CD4-positive, alpha-beta T cell treated with Interleukin-17A for 1 hour (primary cell): ENCODE results near the gene NUDT22.

Source experiments
- DNase-seq: peaks from one replicate; pipeline ENCODE4 v3.0.0-alpha.2; 2020

NUDT22 gene

DNA sequence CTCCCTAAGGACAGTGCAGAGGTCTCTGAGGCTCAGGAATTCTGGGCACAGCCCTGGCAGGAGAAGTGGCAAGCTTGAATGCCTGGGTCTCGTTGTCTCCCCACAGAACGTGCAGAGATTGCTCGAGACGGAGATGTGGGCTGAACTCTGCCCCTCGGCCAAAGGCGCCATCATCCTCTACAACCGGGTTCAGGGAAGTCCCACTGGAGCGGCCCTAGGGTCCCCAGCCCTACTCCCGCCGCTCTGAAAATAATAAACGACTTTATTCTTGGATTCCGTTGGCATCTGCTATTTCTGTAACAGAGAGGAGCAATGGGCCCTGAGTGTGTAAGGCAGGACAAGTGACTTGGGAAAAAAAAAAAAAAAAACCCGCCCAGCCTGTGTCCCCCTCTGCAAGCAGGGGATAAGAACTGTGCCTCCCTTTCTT, 3.7 kb downstream of the NUDT22 start:
- no peak for DNase-seq

DNA sequence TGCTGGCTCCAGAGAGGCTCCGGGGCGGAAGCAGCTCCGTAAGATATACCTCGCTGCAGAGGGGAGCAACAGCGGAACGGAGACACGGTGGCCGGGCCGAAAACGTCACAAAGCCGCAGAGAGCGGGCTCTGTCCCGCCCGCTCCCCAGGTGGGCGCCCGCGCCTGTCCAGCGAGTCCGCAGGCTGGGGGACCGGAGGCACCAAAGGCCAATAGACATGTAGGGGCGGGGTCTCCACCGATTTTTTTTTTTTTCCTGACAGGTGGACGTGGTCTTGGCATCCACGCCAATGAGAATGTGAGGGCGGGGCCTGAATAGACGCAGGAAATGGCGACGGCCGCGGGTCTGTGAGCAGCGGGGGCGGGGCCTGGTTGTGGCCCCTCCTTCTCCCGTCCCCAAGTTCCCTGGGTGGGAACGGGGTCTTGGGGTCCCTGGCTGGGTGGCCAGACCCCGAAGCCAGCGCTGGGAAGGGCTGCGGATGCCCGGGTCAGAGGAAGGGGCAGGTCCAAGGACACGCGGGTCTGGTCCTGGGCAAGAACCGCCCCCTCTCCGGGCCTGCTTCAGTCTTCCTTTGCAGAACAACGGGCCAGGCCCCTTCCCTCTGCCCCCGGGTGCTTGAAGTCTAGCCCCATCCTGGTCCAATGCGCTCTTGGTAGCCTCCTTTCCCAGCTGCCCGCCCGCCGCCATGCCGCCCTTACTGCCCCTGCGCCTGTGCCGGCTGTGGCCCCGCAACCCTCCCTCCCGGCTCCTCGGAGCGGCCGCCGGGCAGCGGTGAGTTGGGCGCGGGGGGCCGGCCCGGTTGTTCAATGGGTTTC, 4.3 kb downstream of the NUDT22 start, which contains the start of gene DNAJC4:
Gene DNAJC4, plus strand, starts transcription at position 378 of the 814 bp plus-strand sequence. Its CDS starts 307 bp downstream, at position 685.
- peak; percentile 92 for DNase-seq

DNA sequence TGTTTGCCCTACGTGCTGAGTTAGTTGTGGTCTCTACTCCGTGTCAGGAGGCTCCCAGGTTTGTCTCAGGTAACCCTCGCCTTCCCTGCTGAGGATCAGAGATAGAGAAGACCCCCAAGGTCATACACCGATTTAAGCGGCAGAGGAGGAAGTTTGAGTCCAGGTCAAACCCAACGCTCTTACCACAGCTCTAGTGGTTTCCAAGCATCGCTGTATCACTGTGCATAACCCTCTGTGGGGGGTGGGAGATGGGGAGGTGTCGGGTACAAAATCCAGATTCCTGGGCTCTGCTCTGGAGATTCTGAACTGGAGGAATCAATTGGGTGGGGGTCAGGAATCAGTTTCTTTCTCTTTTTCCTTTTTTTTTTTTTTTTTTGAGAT, 4.9 kb downstream of the NUDT22 start:
- no peak for DNase-seq

DNA sequence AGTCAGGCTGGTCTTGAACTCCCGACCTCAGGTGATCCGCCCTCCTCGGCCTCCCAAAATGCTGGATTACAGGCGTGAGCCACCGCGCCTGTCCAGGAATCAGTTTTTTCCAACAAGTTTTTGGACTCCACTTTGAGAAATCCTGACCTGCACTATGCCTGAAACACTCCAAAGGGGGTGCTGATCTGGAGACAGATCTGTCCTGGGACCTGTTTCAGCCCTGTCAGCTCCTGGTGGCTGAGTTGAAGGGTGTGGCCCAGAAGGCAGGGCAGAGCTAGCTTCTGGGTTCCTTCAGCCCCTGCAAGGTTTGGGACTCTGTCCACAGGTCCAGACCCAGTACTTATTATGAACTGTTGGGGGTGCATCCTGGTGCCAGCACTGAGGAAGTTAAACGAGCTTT, 5.5 kb downstream of the NUDT22 start:
- DNase-seq = no peak

DNA sequence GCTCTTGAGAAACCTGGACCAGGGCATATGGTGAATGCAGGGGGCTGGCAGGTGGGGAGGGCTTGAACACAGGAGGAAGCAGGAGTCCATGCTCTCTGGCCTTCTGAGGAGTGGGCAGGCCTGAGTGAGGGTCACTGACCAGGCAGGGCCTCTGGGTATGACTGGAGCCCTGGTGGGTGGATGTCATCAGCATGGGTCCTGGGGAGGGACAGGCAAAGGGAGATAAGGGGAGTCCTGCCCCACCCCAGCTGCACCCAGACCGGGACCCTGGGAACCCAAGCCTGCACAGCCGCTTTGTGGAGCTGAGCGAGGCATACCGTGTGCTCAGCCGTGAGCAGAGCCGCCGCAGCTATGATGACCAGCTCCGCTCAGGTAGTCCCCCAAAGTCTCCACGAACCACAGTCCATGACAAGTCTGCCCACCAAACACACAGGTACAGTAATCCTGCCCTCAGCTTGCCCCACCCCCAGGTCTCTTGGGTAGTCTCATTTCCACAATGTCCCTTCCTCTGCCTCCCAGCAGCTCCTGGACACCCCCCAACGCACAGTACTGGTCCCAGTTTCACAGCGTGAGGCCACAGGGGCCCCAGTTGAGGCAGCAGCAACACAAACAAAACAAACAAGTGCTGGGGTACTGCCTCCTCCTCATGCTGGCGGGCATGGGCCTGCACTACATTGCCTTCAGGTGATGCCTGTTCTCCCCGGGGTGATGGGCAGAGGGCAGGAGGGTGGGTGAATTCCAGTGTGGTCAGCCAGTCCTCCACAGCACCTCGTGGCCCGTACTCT, 6.3 kb downstream of the NUDT22 start:
- no peak for DNase-seq

DNA sequence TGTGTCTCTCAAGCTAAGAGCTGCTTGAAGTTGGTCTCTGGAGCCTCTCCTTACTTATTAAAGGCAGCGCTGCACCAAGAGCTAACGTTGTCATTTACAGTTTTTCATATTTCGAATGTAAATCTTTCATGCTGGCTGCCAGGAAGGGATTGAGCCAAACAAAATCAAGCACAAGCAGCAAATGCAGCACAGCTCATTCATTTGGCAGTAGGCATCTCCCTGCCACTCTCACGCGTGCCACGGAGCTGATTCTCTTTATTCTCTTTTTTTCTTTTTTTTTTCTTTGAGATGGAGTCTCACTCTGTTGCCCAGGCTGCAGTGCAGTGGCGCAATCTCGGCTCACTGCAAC, 6.9 kb downstream of the NUDT22 start:
- DNase-seq = no peak

DNA sequence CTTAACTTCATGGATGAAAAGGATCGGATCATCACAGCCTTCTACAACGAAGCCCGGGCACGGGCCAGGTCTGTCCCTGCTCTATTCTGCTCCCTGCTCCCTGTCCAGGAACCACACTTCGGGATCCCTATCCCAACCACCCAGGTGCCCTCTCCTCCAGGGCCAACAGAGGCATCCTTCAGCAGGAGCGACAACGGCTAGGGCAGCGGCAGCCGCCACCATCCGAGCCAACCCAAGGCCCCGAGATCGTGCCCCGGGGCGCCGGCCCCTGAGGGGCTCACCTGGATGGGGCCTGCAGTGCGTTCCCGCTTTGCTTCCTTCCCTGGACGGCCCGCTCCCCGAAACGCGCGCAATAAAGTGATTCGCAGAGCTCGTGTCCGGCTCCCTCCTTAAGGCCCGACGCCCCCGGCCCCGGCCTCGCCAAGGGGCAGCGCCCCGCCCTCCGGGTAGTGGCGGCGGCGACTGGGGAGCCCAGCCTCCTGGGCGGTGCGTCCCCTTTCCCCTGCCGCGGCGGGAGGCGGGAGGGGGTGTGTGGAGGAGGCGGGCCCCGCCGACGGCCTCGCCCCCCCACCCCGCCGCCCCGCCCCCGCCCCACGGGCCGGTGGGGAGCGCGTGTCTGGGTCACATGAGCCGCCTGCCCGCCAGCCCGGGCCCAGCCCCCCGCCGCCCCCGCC, 8.0 kb downstream of the NUDT22 start, which contains the start of gene VEGFB:
Gene VEGFB, plus strand, starts transcription at position 672 of the 674 bp plus-strand sequence. CDS start 250 bp downstream, outside the sequence.
- peak; percentile 80 for DNase-seq

DNA sequence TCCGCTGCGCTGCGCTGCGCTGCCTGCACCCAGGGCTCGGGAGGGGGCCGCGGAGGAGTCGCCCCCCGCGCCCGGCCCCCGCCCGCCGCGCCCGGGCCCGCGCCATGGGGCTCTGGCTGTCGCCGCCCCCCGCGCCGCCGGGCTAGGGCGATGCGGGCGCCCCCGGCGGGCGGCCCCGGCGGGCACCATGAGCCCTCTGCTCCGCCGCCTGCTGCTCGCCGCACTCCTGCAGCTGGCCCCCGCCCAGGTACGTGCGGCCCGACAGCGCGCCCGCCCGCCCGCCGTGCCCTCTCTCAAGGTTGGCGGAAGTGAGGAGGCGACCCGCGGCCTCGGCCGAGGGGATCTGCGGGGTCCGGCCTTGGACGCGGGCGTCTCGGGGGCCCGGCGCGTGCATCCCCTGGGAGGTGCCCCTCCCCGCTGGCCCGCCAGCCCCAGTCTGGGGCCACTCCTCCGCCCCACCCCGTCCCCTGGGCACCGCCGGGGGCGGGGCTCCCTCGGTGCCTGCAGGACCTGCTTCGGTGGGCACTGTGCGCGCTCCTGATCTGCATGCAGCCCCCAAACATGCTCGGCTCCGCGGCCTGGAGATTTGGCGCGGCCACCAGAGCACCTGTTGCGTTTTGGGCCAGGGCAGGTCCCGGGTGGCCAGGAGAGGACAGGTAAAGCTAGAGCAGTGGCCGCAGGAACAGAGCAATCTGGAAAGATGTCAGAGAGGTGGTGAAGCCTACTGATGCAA, 8.7 kb downstream of the NUDT22 start:
- DNase-seq = peak; percentile 45

DNA sequence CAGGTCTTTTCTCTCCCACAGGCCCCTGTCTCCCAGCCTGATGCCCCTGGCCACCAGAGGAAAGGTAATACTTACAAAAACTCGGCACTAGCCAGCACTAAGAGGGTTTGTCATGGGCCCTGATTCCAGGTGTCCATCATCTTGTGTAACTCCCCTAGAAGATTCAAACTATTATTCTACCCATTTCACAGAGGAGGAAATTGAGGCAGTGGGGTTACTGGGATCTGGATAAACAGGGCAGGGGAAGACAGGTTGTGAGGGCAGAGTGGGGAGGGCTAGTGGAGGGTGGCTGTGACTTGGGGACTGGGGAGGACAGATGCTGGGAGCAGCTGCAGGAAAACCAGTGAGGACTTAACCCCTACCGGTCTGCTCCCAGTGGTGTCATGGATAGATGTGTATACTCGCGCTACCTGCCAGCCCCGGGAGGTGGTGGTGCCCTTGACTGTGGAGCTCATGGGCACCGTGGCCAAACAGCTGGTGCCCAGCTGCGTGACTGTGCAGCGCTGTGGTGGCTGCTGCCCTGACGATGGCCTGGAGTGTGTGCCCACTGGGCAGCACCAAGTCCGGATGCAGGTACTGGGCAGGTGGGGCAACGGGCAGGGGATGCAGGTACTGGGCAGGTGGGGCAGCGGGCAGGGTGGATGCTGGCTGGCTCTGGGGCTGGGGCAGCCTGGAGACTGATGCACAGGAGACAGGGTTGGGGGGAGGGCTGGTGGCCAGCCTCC, 9.5 kb downstream of the NUDT22 start:
- DNase-seq = no peak

DNA sequence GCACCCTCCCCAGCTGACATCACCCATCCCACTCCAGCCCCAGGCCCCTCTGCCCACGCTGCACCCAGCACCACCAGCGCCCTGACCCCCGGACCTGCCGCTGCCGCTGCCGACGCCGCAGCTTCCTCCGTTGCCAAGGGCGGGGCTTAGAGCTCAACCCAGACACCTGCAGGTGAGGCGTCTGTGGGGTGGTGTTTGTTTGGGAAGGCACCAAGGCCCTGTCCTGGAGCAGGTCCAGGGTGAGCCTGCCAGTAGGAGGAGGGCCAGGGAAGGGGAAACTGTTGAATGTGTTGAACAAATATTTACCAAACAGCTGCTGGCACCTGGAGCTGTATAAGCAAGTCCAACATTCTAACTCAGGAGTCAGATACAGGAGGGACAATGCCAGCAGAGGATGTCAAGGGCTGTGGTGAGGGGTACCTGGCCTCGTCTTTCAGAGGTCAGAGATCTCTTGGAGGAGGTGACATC, 11.4 kb downstream of the NUDT22 start:
- DNase-seq = no peak

DNA sequence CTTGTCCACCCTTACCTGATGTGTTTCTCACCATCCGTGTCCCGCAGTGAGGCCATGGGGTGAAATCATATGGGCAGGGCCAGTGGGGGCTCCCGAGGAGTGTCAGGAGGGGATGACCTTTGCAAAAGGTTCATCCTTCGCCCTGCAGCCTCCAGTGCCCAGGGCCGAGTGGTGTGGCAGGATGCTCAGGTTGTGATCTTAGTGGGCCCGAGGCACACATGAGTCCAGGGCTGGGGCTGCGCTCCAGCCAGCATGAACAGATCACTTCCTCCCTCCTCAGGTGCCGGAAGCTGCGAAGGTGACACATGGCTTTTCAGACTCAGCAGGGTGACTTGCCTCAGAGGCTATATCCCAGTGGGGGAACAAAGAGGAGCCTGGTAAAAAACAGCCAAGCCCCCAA, 12.0 kb downstream of the NUDT22 start:
- no peak for DNase-seq

DNA sequence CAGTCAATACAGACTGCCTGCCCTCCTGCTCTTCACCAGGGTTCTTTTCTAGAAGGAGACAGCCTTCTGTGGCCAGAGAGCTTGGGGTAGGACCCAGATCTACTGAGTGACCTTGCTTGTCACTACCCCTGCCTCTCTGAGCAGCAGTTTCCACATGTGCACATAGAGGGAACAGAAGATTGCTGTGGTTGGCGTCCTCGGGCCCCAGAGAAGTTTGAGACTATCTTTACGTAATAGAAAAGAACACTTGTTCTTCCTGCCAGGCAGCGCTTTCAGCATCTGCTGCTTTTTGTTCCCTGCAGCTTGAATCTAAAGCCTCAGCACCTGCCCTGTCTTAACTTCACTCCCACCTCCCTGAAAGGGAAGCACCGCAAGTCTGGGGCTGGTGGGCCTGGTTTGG, 12.9 kb downstream of the NUDT22 start:
- DNase-seq = no peak

DNA sequence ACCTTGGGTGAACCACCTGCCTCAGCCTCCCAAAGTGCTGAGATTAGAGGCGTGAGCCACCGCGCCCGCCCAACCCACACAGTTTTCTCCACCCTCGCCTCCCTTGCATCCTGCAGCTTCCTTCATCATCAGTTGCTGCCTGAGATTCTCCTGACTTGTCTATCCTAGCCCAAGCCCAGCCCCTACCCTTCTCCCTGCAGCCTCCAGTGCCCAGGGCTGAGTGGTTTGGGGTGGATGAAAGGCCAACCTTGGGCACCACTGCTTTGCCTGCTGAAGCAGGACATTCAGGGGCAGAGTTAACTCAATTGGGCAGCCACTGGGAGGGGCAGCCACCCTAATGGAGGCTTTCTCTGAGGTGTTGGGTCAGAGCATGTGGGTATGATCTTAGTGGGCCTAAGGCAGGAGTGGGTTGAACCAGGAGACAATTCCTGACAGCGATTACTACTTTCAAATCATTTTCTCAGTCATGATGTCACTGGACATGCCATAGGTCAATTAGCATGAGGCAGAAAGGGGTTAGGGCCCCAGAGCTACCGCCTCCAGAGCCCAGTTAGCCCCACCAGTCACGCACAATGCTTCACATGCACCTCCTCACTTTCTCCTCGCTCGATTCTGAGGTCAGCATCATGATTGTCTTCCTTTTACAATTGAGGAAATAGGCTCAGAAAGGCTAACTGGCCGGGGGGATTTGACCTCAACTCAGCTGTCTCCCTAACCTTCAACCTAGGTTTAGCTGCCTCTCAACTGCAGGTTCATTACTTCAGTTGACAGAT, 13.8 kb downstream of the NUDT22 start:
- no peak for DNase-seq

DNA sequence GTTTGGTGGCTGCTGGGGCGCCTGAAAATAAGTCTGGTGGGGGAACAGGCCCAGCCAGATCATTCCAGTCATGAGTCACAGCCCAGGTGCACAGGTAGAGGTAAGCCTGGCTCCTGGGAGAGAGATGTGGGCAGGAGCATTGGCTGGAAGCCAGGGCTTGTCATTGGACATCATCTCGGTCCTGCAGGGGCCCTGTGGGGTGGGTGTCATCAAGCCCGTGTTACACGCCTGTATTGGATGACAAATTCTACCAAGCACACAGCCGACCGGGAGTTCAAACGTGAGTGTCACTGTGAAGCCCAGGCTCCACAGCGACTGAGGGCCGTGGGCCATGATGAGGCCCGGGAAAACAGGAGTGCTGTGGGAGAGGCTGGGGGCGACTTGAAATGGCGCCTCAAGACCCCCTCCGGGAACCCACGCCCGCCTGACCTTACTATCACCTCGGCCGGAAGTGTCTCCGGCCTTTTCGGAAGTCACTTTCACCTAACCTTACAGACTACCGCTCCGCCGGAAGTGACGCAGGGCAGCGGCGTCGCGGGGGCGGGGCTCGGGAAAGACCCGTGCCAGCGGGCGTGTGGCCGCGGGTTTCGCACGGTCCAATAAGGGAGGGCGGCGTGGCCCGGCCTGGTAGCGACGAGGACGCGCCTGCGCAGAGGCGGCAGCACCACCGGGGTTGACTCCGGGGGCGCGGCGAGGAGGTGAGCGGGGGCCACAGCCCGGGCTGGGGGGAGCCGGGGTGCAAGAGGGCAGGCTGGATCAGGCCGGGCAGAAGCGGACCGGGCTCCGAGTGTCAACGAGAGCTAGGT, 14.6 kb downstream of the NUDT22 start, which contains the start of gene FKBP2:
Gene FKBP2, plus strand, starts transcription at position 661 of the 806 bp plus-strand sequence. CDS start 1,293 bp downstream, outside the sequence.
- DNase-seq = peak; percentile 98

DNA sequence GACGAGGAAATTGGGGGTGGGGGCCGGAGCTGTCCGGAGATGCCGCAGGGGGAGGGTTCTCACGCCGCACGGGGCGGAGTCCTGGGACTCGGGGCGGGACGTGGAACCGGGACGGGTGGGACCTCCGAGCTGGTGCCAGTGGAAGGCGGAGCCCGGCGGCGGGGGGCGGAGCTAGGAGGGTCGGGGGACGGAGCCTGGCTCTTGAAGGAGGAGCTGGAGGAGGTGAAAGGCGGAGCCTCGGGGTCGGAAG, 15.1 kb downstream of the NUDT22 start:
- DNase-seq = peak; percentile 100

DNA sequence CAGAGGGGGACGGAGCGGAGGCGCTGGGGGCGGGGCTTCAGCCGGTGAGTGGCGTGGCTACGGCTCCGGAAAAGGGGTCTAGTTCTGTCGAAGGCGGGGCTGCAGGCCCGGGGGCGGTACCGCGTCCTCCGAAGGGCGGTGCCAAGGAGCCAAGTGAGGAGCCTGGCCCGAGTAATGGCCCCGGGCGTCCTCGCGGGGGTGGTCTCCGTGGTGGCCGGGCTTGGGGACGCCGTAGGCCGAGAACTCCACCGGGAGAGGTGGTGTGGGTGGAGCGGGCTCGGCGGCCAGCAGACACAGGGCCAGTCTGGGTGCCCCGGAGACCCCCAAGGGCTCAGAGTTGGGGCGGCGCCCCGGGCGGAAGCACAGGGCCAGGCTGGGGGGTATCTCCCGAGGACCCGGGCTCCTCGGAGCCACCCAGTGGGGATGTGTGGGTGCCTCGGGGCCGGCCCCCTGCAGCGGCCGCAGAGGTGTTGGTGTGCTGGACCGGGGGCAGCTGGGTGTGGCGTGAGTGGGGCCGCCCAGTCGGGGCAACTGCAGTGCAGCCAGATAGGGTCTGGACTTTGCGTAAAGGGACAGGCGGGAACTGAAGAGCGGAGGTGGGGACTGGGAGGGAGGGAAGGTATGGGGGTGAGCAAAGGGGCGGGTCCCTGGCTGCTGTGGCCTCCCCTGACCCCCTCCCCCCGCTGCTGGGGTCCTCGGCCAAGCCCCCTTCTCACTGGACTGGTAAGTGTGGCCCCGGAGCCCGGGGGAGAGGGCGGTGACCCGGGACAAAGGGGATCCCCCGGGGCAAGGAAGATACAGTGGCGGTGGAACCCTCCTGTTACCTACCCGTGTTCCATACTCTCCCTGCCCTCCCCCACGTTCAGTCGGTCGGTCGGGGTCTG, 15.7 kb downstream of the NUDT22 start:
- DNase-seq = peak; percentile 19

DNA sequence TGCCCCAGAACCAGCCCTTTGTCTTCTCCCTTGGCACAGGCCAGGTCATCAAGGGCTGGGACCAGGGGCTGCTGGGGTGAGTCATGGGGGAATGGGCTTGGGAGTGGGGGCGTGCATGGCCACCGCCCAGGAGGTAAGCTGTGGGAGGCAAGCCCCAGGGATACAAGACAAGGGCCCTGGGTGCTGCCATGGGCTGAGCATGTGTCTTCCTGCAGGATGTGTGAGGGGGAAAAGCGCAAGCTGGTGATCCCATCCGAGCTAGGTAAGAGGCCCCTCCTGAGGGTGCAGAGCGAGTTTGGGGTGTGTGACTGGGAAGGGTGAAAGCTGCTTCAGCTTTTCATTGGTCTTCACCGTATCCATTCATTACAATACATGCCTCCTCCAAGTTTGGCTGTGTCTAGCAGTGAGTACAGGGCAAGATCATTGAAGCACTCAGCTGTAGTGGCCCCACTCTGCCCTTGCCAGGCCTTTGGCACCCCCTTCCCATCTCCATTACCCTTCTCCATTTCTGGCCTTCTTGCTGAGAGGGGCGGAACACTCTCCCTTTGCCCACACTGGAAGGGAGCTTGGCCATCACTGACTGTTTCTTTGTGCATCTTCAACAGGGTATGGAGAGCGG, 17.3 kb downstream of the NUDT22 start:
- no peak for DNase-seq

DNA sequence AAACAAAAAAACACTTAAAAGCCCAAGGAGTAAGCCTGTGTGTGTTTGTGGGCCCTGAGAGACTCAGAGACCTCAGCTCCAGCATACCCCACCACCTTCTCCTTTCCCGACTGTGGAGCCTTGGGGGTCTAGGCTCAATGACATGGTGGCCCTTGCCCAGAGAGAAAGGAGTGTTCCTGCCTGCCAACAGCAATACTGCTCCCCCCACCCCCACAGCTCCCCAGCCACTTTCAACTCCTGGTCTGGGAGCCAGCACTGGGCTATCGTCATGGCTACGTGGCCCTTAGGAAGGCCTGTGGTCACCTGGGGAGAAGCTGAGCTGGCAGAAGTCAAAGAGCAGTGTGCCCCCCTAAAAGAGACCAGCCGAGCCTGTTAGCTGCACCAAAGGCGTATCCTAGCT, 18.0 kb downstream of the NUDT22 start:
- DNase-seq = no peak

DNA sequence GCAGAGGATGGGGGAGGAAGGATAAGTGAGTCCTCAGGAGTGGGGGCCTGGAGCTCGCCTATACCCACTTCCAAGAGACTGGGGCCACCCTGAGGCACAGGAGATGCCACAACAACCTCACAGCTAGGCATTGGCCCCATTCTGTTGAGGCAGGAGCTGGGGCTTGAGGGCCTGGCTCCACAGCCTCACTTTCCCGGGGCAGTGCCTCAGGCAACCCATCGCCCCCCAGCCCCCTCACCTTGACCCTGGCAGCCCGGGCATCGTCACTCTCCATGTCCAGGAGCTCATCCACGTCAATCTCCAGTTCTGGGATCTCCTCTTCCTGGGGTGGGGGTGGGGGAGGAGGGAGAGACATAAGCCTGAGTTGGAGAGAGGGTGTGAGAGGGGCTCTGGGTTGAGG, 18.9 kb downstream of the NUDT22 start:
- no peak for DNase-seq
